ENCODE measurements around the gene IFT122. TPM values are rescaled to one million over a fixed set of nuclear protein-coding genes. Genes with fewer than 3 reads are reported as not detected.

The IFT122 gene
- total and polyA plus RNA-seq, 2 of the 4 experiments (the other 2 are of a cell fraction): 16.8 to 28.0 TPM

- H3K14ac ChIP-seq (replicated peaks; ENCODE audit: low read depth, low read length): no peak overlapping the region
- 100% methylated on average over 3 of the region's 11 CpGs; no CpG with 5 or more reads in 1 of the 2 experiments for WGBS, 2 experiments (ENCODE audit: extremely low coverage in 2 of 2, insufficient read length in 1 of 2)
- no peak for DNase-seq
- CTCF ChIA-PET: no interaction called here
- H2AK9ac ChIP-seq (replicated peaks; ENCODE audit: low read depth, low read length, poor library complexity): no peak overlapping the region
- in situ Hi-C loops (cut with MboI; ENCODE audit: low sequenced_read_pairs): no loop called here
- peaks cover 14% of the 10 kb centered on the region for H3K4me1 ChIP-seq (ENCODE audit: control insufficient read depth, insufficient read depth, low read length)
- no peak overlapping the region for H3K18ac ChIP-seq (ENCODE audit: low read depth, low read length)
- no peak overlapping the region for H3K9ac ChIP-seq (ENCODE audit: low read depth, low read length)
- H3K56ac ChIP-seq (ENCODE audit: extremely low read depth, insufficient read depth, low read length): no peak overlapping the region
- no peak overlapping the region for H2AK5ac ChIP-seq (ENCODE audit: low read depth, low read length)
- no peak overlapping the region for H4K5ac ChIP-seq (ENCODE audit: low read depth, low read length)
- H3K4me2 ChIP-seq (ENCODE audit: low read depth, low read length): no peak overlapping the region
- no peak overlapping the region for H4K8ac ChIP-seq (ENCODE audit: low read depth in 2 of 2, low read length in 2 of 2)
- H3K9me1 ChIP-seq (ENCODE audit: insufficient read depth, low read length): peaks cover 8% of the 10 kb centered on the region
- no peak overlapping the region for H2AFZ ChIP-seq (replicated peaks; ENCODE audit: low read length, poor library complexity)
- H2BK5ac ChIP-seq (ENCODE audit: low read depth, low read length, poor library complexity, severe bottlenecking): no peak overlapping the region
- H3K4me3 ChIP-seq (ENCODE audit: insufficient read depth, low read depth, low read length): no peak overlapping the region
- POLR2A ChIA-PET (ENCODE audit: unreplicated experiment): no interaction called here
- dilution Hi-C loops (cut with HindIII; ENCODE audit: low sequenced_read_pairs, unreplicated experiment): no loop called here
- no peak overlapping the region for H2BK15ac ChIP-seq (ENCODE audit: low read depth, low read length)
- H3K36me3 ChIP-seq (ENCODE audit: control insufficient read depth, insufficient read depth, low read length): no peaks in the 10 kb centered on the region
- intact Hi-C loops (cut with micrococcal nuclease): no loop called here
- H3K23ac ChIP-seq (ENCODE audit: low read depth, low read length): no peak overlapping the region
- TF ChIP-seq NFE2L2 (IDR thresholded peaks at IDR 0.05; ENCODE audit: low read depth, low read length) (no peak), RFX5 (IDR thresholded peaks at IDR 0.05; ENCODE audit: low read depth, low read length) (no peak), CTCF (conservative IDR thresholded peaks at IDR 0.05; ENCODE audit: low read depth, low read length) (no peak), MXI1 (IDR thresholded peaks at IDR 0.05; ENCODE audit: borderline replicate concordance, low read depth, low read length) (no peak), SMC3 (IDR thresholded peaks at IDR 0.05; ENCODE audit: low read depth, low read length) (no peak), MAZ (IDR thresholded peaks at IDR 0.05; ENCODE audit: borderline replicate concordance, low read depth, low read length) (no peak), CHD1 (IDR thresholded peaks at IDR 0.05; ENCODE audit: low read depth, low read length) (no peak), CEBPB (IDR thresholded peaks at IDR 0.05; ENCODE audit: low read depth, low read length) (no peak), ELK1 (IDR thresholded peaks at IDR 0.05; ENCODE audit: borderline replicate concordance, low read depth, low read length) (no peak), POLR2A (IDR thresholded peaks at IDR 0.05; ENCODE audit: low read depth, low read length) (no peak), BHLHE40 (IDR thresholded peaks at IDR 0.05; ENCODE audit: low read depth, low read length) (no peak)
- H3K9me3 ChIP-seq (ENCODE audit: control insufficient read depth, insufficient read depth, low read length): no peaks in the 10 kb centered on the region
- peaks cover 3% of the 10 kb centered on the region; the same call in 1 of the 2 replicates for H3K27me3 ChIP-seq (ENCODE audit: control insufficient read depth, insufficient read depth, low read length)
- H4K20me1 ChIP-seq (ENCODE audit: insufficient read depth, low read length): no peaks in the 10 kb centered on the region
- ATAC-seq (ENCODE audit: low read depth): no peak
- H3K79me1 ChIP-seq (ENCODE audit: low read depth in 1 of 2, low read length in 2 of 2): no peaks in the 10 kb centered on the region
- H3K27ac ChIP-seq (ENCODE audit: insufficient read depth, low read length): no peak overlapping the region
- no peak overlapping the region for H2BK20ac ChIP-seq (ENCODE audit: low read depth, low read length)
- no peak overlapping the region for H2BK120ac ChIP-seq (ENCODE audit: low read depth, low read length)
- BruUV-seq (replicated peaks): no TSS peak
- no peak overlapping the region for H4K91ac ChIP-seq (ENCODE audit: insufficient read depth, low read depth, low read length)
- no peak overlapping the region for H3K4ac ChIP-seq (ENCODE audit: low read depth, low read length)
Observed at GRCh38 chr3:129531699-129532098, 91.7 kb downstream of the IFT122 start.

Data from IMR-90 (cell line).